ELR (cell line): ENCODE measurements around the gene KIAA0040.

Experiments used
- DNase-seq: peaks from one replicate; pipeline ENCODE4 v3.0.0-alpha.2; 2015; ENCODE audit warnings: low read depth

The KIAA0040 gene

GRCh38 chr1:175200678-175201521 is 8.3 kb upstream of the KIAA0040 start:
- no peak for DNase-seq

- no peak for DNase-seq
Measured at GRCh38 chr1:175198332-175198731, 5.8 kb upstream of the KIAA0040 start.

DNA sequence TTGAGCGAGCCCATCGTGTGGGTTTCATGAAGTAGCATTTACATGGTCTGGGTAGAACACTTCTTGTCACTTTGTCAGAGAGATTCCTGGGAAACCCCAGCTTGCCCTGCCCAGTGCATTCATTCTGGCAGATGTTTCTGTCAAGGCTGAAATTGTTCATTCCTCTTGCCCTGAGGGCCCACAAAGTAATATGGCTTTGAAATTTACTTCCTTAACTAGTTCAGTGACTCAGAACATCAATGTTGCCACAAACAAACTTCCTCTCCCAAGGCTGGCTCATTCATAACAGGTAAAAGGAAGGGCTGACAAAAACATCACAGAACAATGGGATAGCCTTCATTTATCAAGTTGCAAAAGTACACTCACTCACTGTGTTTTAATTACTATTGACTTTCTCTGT is 5.0 kb upstream of the KIAA0040 start:
- peak; percentile 37 for DNase-seq

DNA sequence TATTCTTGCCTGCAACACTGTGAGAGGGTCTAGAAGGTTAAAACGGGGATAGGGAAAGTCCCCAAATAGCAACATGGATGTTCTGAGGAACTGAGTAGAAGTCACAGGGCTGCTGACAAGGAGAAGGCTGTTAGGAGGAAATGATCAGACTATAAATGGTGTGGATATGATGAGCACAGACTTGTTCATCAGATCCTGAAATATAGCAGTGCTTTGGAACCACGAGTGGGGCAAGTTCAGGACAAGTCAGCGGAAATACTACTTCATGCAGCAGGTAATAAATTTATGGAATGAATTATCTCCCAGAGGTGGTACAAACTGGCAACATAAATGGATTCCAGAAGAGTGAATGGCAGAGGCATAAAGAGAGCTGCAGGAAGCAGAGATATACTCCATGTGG is 3.2 kb upstream of the KIAA0040 start:
- DNase-seq, result no peak

GRCh38 chr1:175195281-175195680 is 2.7 kb upstream of the KIAA0040 start:
- no peak for DNase-seq

DNA sequence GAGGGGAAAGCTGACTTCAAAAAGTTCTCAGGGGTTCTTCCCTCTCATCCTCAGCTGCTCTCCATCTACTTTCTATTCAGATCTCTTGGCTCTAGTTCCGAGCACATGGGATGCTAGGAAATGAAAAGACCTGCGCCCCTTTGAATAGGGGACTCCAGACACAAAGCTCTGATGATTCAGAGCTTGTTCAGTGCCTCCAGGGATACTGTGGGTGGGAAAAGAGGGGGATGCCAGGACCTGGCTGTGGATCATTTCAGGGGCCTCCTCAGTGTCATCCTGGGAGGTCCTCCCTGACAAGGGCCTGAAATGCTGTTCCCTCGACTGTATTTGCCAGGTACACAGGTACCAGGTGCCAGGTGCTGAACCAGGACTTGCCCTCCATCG is 943 bp upstream of the KIAA0040 start:
- peak; percentile 10 for DNase-seq

GRCh38 chr1:175192111-175192629 is 406 bp downstream of the KIAA0040 start:
- peak; percentile 8 for DNase-seq

DNA sequence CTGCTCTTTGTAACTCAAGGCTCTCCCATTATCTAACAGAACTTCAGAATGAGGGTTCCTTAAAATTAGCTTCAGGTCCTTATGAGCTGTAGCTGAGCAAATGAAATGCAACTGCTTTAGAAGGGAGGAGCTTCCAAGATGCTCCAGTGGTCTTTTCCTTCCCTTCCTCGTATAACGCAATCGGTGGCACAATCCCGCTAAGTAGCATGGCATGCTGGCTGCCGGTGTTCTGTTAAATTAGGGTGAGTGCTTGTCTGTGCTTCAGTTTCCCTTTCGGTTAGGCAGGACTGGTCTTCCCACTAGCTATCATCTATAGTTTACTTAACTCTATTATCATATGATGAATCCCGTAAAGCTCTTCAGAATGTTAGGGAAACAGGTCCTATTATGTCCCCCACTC is 917 bp downstream of the KIAA0040 start:
- DNase-seq, result no peak

- DNase-seq, result no peak
Measured at GRCh38 chr1:175188936-175189335, 3.6 kb downstream of the KIAA0040 start.

DNA sequence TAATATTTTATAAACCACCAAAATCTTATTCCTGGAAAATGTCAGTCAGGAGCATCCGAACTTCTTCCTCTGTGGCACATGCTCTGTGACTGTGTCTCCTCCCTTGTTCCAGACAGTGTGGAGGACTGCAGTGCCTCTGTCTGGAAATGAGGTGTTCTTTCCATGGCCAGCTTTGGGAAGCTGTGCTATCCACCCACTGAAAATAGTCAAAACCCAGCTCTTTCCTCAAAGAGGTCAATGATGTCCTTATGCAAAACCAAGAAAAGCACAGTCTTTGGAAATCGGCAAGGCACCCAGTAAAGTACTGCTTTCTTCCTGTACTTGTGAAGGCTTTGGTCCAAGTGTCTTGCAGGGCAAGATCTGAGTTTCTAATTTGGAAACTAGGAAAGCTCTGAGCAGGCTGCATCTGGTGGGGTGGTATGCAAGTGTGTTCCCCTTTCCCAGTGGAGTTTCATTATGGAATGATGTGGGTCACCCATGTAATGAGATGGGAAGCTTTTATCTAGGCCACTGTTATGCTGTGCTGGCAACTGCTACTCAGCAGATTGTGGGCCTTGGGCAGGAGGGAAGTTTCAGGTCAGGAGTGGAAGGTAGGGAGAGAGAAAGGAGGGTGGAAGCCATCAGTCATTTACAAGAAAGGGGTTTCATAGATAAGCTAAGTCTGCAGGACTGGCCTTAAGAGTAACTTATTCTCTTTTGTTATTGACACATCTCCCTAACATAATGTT is 6.0 kb downstream of the KIAA0040 start:
- DNase-seq, result no peak

- no peak for DNase-seq
Measured at GRCh38 chr1:175185903-175186302, 6.7 kb downstream of the KIAA0040 start.

GRCh38 chr1:175183586-175183985 is 9.0 kb downstream of the KIAA0040 start:
- DNase-seq, result no peak

- DNase-seq, result no peak
Measured at GRCh38 chr1:175182201-175182746, 10.3 kb downstream of the KIAA0040 start.

- no peak for DNase-seq
Measured at GRCh38 chr1:175179837-175180590, 12.6 kb downstream of the KIAA0040 start.

- no peak for DNase-seq
Measured at GRCh38 chr1:175178456-175178855, 14.1 kb downstream of the KIAA0040 start.

GRCh38 chr1:175178056-175178455 is 14.5 kb downstream of the KIAA0040 start:
- no peak for DNase-seq

GRCh38 chr1:175176246-175176645 is 16.3 kb downstream of the KIAA0040 start:
- DNase-seq, result no peak

- DNase-seq, result no peak
Measured at GRCh38 chr1:175174309-175175102, 18.1 kb downstream of the KIAA0040 start.

- no peak for DNase-seq
Measured at GRCh38 chr1:175173531-175173930, 19.0 kb downstream of the KIAA0040 start.

GRCh38 chr1:175172503-175172902 is 20.1 kb downstream of the KIAA0040 start:
- DNase-seq, result no peak
